ENCODE results near the gene ZBED2.

The ZBED2 gene

GRCh38 chr3:111601810-111602209 is 6.7 kb upstream of the ZBED2 start:
- no peak for DNase-seq

- DNase-seq, result no peak
Measured at GRCh38 chr3:111598552-111598951, 3.4 kb upstream of the ZBED2 start.

- DNase-seq, result no peak
Measured at GRCh38 chr3:111598139-111598538, 3.0 kb upstream of the ZBED2 start.

- no peak for DNase-seq
Measured at GRCh38 chr3:111596328-111596727, 1.2 kb upstream of the ZBED2 start.

GRCh38 chr3:111594781-111595180 is 365 bp downstream of the ZBED2 start:
- DNase-seq, result no peak

GRCh38 chr3:111594205-111594604 is 941 bp downstream of the ZBED2 start:
- DNase-seq, result no peak

GRCh38 chr3:111593666-111594065 is 1.5 kb downstream of the ZBED2 start:
- no peak for DNase-seq

- no peak for DNase-seq
Measured at GRCh38 chr3:111592936-111593335, 2.2 kb downstream of the ZBED2 start.

GRCh38 chr3:111592143-111592542 is 3.0 kb downstream of the ZBED2 start:
- DNase-seq, result no peak

GRCh38 chr3:111591555-111591954 is 3.6 kb downstream of the ZBED2 start:
- no peak for DNase-seq

- no peak for DNase-seq
Measured at GRCh38 chr3:111590143-111590491, 5.0 kb downstream of the ZBED2 start.

- DNase-seq, result no peak
Measured at GRCh38 chr3:111589303-111590142, 5.6 kb downstream of the ZBED2 start.

GRCh38 chr3:111588527-111588926 is 6.6 kb downstream of the ZBED2 start:
- no peak for DNase-seq

GRCh38 chr3:111585217-111585616 is 9.9 kb downstream of the ZBED2 start:
- no peak for DNase-seq

GRCh38 chr3:111584744-111585143 is 10.4 kb downstream of the ZBED2 start:
- no peak for DNase-seq

GRCh38 chr3:111582120-111582474 is 13.0 kb downstream of the ZBED2 start:
- no peak for DNase-seq

GRCh38 chr3:111581403-111582119 is 13.6 kb downstream of the ZBED2 start:
- no peak for DNase-seq

GRCh38 chr3:111579495-111579894 is 15.7 kb downstream of the ZBED2 start:
- no peak for DNase-seq

GRCh38 chr3:111578867-111579266 is 16.3 kb downstream of the ZBED2 start:
- DNase-seq, result no peak

GRCh38 chr3:111577798-111578685 is 17.1 kb downstream of the ZBED2 start:
- DNase-seq, result peak; percentile 49

- DNase-seq, result no peak
Measured at GRCh38 chr3:111577113-111577512, 18.0 kb downstream of the ZBED2 start.

GRCh38 chr3:111571907-111572460 is 23.2 kb downstream of the ZBED2 start:
- DNase-seq, result peak; percentile 36

GRCh38 chr3:111571282-111571681 is 23.9 kb downstream of the ZBED2 start:
- DNase-seq, result no peak
